ENCODE measurements around the gene EGF.

EGF gene

DNA sequence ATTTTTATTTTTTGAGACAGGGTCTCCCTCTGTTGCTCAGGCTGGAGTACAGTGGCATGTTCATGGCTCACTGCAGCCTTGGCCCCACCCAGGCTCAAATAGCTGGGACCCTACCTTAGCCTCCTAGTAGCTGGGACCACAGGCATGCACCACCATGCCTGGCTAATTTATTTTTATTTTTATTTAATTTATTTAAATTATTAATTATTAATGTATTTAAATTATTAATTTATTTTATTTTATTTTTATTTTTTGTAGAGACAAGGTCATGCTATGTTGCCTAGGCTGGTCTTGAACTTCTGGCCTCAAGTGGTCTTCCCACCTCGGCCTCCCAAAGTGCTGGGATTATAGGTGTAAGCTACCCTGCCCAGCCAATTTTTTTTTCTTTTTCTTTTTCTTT is 69.3 kb downstream of the EGF start:
- in situ Hi-C loops (cut with HindIII; ENCODE audit: low pct_ligation_motif_present, low pct_unique_long_range_greater_than_20kb, low sequenced_read_pairs), result no loop called here
- no peak for DNase-seq

DNA sequence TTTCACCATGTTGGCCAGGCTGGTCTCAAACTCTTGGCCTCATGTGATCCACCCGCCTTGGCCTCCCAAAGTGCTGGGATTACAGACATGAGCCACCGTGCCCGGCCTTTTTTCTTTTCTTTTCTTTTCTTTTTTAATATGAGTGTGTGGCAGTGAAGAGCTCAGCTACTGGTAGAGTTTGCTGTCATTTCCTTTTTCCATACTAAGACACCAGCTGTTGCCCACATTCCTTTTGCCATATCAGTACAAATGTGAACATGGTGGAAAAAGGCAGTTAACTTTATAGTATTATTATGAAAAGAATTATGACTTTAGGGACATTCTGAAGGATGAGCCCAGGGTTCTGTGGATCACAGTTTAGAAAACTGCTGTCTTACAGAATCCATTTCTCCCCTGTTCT is 69.8 kb downstream of the EGF start:
- no peak for DNase-seq
- in situ Hi-C loops (cut with HindIII; ENCODE audit: low pct_ligation_motif_present, low pct_unique_long_range_greater_than_20kb, low sequenced_read_pairs), result no loop called here

DNA sequence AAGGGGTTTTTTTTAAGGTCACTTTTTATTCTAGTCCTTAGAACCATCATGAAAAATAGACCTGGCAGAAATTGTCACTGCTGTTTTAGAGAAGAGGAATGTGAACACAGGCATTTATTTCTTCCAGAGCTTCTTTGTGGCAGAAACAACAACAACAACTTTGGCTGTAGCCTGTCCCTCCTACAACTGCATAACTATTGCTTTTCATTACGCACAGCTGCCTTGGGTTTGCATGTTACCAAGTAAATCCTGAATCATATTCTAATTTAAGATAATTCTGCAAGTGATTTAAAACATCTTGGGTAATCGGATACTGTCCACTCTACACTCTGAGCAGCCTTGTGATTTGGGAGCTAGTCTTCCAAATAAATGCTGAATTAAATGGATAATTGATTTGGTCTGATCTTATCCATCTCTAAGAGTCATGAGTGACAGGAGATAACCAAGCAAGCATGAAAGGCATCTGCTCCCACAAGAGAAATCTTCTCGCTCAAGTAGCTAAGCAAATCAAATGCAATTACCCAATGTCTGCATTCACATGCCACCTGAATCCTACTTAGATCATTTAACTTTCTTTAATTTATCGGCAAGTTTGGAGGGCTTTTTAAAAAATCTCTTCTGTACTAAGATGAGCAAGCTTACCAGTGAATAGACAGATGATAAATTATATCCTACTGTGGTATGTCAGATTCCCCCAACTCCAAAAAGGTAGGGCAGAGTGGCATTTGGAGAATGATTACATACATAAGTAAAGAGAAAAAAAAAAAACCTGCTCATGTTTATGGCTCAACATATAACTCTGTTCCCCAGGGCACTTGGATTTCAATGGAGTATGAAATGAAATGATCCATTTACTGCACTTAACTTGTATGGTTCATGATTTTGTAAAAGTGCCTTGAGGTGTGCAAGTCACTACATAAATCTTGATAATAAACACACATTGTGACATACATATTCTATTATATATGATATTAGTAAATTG is 73.6 kb downstream of the EGF start:
- in situ Hi-C loops (cut with HindIII; ENCODE audit: low pct_ligation_motif_present, low pct_unique_long_range_greater_than_20kb, low sequenced_read_pairs), result no loop called here
- DNase-seq, result no peak

DNA sequence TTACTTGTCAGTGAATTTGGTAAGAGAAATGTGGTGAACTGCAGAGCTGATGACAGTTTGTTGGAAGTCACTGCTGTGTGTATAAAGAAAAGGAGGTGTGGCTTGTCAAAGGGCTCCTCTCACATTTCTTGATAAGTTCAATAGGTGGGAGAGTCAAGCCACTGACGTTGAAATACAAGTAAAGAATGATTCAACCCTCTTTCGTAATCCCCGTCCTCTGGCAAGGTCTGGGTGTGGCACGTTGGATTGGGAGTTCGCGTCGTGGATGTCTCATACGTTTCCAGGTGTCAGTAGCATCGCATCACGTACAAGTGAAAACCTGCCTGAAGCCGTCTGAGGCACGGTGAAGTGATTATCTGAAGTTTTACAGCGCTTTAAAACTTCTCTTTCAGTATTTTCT is 76.4 kb downstream of the EGF start:
- no peak for DNase-seq
- in situ Hi-C loops (cut with HindIII; ENCODE audit: low pct_ligation_motif_present, low pct_unique_long_range_greater_than_20kb, low sequenced_read_pairs), result no loop called here

DNA sequence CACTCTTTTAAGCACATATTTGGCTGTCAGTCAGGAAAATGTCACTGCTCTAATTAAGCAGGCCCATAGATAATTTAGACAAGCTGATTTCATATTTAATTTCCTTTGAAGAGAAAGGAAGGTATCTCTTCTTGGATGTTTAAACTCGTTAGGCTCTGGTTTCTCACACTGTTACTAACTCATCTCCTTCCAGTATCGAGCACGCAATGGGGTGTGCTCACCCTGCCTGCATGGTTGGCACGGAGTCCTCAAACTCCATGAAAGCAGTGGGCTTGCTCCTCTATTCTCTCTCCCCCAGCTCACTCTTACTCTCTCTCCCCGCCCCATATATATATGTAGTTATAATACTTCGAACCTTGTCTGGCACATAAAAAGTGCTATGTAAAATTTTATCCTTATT is 76.9 kb downstream of the EGF start:
- in situ Hi-C loops (cut with HindIII; ENCODE audit: low pct_ligation_motif_present, low pct_unique_long_range_greater_than_20kb, low sequenced_read_pairs), result no loop called here
- DNase-seq, result no peak

DNA sequence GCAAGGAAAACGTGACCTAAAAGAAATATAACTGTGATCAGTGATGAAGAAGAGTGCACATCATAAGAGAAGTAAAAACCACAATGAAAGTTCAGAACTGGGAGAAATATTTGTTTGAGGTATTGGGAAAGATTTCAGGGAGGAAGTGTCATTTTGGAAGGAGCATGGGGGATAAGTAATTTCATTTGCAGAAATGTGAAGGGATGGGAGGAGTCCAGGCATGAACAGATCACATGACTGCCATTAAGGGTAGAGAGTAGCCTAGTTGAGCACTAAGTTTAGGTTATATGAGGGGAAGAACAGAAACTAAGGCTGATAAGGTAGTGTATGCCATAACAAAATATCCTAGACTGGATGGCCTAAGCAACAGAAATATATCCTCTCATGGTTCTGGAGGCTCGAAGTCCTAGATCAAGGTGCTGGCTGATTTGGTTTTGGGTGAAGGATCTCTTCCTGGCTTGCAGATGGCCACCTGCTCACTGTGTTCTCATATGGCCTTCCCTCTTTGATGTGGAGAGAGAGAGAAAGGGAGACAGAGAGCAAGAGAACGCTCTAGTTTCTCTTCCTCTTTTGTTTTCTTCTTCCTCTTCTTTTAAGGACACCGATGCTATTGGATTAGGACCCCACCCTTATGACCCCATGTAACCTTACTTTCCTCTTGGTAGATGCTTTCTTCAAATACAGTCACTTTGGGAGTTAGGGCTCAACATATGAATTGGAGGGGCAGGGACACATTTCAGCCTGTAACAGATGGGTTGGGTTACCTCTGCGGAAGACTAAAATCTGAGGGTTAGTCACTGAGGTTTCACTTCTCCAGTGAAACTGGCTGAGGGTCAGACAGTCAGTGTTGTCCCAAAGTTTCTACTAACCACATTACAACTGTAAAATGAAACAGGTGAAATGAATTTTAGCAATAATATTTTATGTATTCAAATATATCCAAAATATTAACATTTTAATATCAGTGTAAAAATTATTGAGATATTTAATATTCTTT is 77.9 kb downstream of the EGF start:
- no peak for DNase-seq
- in situ Hi-C loops (cut with HindIII; ENCODE audit: low pct_ligation_motif_present, low pct_unique_long_range_greater_than_20kb, low sequenced_read_pairs), result no loop called here

DNA sequence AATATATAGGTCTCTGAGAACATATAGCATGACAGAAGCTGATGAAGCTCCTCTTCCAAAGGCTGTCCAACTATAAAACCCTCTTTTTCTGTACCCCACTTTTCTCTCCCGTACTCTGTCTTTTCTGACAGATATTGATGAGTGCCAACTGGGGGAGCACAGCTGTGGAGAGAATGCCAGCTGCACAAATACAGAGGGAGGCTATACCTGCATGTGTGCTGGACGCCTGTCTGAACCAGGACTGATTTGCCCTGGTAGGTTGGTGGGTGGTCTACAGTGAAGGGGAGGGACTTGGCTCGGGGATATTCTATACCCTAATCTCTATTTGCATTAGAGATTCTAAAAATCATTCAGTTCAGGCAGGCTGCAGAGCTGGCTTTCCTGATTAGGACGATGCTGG is 80.4 kb downstream of the EGF start:
- no peak for DNase-seq
- in situ Hi-C loops (cut with HindIII; ENCODE audit: low pct_ligation_motif_present, low pct_unique_long_range_greater_than_20kb, low sequenced_read_pairs), result no loop called here

DNA sequence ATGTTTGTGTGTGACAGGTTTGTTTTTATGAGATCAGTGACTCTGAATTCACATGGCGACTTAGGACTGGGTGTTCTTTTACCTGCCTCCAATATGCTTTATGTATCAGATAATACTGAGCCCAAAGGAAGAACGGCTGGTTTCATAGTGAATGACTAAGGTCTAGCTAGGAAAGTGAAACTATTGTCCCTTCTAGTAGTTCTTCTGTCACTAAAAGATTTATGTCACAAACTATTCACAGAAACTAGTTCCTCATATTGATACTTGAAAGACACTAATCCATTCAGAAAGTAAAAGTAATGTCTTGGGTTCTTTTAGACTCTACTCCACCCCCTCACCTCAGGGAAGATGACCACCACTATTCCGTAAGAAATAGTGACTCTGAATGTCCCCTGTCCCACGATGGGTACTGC is 81.7 kb downstream of the EGF start:
- no peak for DNase-seq
- in situ Hi-C loops (cut with HindIII; ENCODE audit: low pct_ligation_motif_present, low pct_unique_long_range_greater_than_20kb, low sequenced_read_pairs), result no loop called here

DNA sequence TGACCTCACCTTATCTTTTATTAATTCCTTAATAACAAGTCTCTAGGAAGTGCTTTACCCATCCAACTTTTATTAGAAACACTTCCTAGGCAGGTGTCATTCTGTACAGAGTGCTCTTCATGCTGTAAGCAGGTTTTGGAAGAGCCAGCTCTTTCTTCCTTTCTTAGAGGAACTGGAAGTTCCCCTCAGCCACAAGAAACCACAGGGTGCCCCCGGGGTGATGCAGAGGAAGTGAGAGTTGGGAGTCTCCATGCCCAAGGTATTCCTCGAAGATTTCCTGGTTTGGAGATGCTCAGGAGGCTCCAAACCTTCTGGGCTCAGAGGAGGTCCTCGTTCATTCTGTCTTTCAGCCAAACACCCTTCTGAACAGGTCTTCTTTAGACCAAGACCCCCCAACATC is 83.8 kb downstream of the EGF start:
- in situ Hi-C loops (cut with HindIII; ENCODE audit: low pct_ligation_motif_present, low pct_unique_long_range_greater_than_20kb, low sequenced_read_pairs), result no loop called here
- no peak for DNase-seq

DNA sequence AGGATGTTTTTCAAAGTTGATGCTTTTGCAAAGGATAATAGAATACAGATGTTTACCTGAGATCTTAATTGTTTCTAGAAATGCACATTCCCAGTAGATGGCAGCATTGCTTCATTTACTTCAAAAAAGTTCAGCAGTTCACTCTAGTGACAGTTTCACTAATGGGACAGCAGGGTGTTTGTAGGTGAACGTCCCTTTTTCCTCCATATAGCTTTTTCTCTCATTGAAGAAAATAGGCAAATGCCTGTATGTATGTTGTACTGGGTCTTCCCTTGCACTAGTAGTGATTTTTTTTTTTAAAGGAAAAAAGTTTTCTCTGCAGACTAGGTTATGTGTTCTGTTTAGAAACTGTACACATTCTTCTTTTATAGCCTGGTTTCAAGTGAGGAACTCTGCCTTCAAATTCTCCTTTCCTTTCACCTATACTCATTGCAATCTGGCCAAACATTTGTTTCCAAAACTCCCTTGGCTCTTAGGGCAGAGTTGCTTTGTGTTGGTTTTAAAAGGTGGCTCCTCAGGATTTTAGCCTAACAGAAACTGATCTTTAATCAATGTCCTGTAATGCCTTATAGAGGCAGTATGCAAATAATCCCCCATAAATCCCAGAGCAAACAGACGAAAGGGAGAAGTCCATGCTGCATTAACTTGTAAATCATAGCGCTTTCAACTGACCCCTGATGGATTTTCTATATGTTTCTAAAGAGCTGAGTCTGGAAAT is 86.3 kb downstream of the EGF start:
- in situ Hi-C loops (cut with HindIII; ENCODE audit: low pct_ligation_motif_present, low pct_unique_long_range_greater_than_20kb, low sequenced_read_pairs), result no loop called here
- peak; percentile 61 for DNase-seq

DNA sequence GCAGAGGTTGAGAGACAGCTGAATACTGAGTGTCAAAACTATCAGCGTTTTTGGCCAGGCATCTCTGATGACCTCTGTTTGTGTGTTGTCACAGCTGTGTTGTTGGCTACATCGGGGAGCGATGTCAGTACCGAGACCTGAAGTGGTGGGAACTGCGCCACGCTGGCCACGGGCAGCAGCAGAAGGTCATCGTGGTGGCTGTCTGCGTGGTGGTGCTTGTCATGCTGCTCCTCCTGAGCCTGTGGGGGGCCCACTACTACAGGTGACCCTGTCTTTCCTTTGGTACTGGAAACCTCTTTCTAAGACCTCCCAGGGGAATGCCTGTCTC is 86.9 kb downstream of the EGF start:
- DNase-seq, result no peak
- in situ Hi-C loops (cut with HindIII; ENCODE audit: low pct_ligation_motif_present, low pct_unique_long_range_greater_than_20kb, low sequenced_read_pairs), result no loop called here

DNA sequence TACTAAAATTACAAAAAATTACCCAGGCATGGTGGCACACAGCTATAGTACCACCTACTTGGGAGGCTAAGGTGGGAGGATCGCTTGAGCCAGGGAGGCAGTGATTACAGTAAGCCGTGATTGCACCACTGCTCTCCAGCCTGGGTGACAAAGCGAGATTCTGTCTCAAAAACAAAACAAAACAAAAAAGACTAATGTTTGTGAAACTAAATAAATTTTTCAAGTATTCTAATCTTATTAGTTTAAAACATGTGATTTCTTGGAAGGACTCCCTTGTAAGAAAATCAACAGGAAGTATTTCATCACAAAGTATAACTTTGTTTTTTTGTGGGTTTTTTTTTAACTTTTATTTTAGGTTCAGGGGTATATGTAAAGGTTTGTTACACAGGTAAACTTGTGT is 89.6 kb downstream of the EGF start:
- no peak for DNase-seq
- in situ Hi-C loops (cut with HindIII; ENCODE audit: low pct_ligation_motif_present, low pct_unique_long_range_greater_than_20kb, low sequenced_read_pairs), result no loop called here

DNA sequence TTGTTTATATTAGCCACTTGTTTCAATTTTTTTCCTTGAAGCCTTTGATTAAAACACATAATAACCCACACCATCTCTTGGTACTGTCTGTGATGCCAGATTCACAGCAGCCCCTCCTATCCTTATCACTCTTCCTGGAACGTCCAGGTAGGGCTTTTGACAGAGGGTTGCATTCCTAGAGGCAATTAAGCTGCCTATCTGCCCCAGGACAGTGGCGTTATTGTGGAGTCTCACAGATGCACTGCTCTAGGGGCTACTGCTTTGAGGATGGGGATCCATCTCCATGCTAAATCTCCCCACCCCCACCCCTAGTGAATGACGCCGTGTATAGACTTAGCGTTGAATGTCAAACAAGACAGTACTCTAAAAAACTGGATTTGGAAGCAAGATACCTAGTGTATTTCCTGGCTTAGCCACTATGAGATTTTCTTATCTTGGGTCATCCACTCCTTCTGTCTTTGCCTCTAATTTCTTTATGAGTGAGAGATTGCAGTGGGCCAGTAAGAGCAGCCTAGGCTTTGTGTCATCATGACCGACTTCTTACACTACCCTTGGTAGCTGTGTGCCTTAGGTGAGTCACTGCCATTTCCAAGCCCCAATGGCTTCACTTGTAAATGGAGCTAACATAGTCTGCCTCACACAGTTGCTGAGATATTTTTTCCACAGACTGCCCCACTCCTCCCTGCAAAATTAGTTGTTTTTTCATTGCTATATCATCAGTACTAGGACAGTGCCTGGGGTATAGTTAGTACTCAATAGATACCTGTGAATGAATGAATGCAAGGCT is 90.9 kb downstream of the EGF start:
- in situ Hi-C loops (cut with HindIII; ENCODE audit: low pct_ligation_motif_present, low pct_unique_long_range_greater_than_20kb, low sequenced_read_pairs), result no loop called here
- DNase-seq, result no peak

DNA sequence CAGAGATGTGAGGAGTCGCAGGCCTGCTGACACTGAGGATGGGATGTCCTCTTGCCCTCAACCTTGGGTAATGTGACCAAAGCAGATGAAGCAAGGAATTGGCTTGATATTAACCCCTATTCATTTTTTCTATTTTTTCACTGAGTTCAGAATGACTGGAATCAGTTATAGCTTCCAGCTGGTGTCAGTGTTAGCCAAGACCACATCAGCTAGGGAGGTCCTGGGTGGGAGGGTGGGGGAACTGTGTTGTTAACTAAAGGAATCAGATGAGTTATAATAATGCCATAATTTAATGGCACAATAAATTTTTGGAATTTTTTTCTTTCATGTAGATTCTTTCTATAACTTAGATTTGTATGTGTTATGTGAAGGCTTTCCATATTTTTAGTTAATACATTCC is 91.9 kb downstream of the EGF start:
- no peak for DNase-seq
- in situ Hi-C loops (cut with HindIII; ENCODE audit: low pct_ligation_motif_present, low pct_unique_long_range_greater_than_20kb, low sequenced_read_pairs), result no loop called here

DNA sequence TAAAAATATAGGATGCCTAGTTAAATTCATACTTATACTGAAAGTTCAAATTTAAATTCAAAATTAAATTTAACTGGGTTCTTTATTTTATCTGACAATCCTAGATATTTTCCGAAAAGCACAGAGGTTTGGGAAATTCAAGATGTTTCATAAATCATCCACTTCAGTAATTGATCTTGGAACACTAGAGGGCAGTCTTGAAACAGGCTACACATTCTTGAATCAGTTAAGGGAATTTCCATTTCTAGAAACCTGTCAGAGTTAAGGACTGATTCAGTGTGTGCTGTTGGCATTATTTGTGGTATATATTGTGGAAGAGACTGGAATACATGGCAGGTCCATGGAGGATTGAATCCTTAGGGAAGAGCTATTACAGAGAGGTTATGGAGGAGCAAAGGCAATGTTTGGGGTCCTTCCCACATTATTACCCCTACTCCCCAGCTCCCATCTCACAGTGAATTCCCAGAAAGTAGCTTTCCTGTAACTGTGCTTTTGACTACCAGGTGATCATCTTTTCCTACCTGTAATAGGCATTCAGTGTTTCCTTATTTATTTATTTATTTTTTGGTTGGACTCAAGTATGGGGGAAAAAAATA is 92.9 kb downstream of the EGF start:
- DNase-seq, result peak; percentile 63
- in situ Hi-C loops (cut with HindIII; ENCODE audit: low pct_ligation_motif_present, low pct_unique_long_range_greater_than_20kb, low sequenced_read_pairs), result no loop called here

DNA sequence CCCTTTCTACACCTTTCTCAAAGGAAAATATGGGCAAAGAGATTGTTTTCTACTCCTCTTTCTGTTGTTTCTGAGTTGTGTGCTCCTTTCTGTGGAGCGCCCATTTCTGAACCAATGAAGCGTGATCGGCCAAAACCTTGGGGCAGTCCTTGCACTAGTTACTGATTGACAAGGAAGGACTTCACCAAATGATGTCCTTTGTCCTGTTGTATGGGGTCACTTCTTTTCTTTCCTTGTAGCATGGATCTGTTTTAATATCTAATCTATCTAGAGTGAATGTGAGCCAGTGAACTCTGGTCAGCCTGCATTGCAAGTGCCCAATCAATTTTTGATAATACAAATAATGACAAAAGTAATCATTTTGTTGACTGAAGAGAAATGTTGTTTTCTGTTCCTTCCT is 94.5 kb downstream of the EGF start:
- no peak for DNase-seq

DNA sequence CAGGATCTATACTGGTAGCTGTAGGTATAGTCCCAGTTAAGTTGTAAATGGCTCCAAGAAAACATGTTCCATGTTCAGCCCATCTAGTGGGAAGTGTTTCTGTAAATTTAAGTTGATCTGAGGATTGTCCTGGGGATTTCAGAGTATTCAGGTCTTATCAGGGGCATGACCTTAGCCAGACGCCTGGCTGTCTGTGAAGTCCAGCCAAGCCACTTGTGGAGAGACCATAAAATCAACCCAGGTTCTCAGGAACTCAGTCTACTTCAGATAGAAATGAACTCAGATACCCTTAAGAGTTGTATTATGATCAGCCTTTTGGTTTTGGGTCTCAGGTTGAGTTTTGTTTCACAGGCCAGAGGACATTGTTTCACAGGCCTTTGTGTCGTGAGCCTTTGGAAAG is 95.9 kb downstream of the EGF start:
- DNase-seq, result no peak
- in situ Hi-C loops (cut with HindIII; ENCODE audit: low pct_ligation_motif_present, low pct_unique_long_range_greater_than_20kb, low sequenced_read_pairs), result no loop called here

More for the DNA sequence above, 94.5 kb downstream of the EGF start:
- in situ Hi-C loops (cut with HindIII; ENCODE audit: low pct_ligation_motif_present, low pct_unique_long_range_greater_than_20kb, low sequenced_read_pairs), result no loop called here

DNA sequence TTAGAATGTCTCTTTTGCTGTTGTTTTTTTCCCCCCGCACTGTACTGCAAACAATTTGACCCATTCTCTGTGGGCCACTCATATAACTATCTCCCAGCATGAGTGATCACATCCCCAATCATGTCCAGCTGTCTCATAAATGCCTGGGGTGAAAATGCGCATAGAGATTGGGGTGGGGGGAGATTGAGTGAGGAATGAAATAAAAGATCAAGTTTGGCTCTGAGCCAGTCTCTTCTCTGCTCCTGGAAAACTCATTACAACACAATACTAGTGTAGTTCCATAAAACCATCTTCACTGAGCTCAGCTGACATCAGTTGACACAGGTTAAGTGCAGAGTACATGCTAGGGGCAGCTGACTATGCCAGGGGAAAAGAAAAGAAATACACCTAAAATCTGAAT is 96.9 kb downstream of the EGF start:
- in situ Hi-C loops (cut with HindIII; ENCODE audit: low pct_ligation_motif_present, low pct_unique_long_range_greater_than_20kb, low sequenced_read_pairs), result no loop called here
- no peak for DNase-seq

All from ACHN (cell line).